Gastrocnemius medialis (tissue), 4 donors: ENCODE results near the gene KRTAP4-1. TPM values are rescaled to one million over a fixed set of nuclear protein-coding genes. Genes with fewer than 3 reads are reported as not detected.
"Not testable (repeated sequence)": the region's sequence is repeated elsewhere in the genome, so short reads cannot be mapped to it uniquely, and the experiment has no call there.

ENCODE experiments used
- ATAC-seq, 2 donors: fragments of 150-250 bp; one replicate each; pipeline ENCODE4 v1.9.1; 2016
- DNase-seq, 2 donors: peaks; one replicate each; pipeline ENCODE4 v3.0.0-alpha.2; 2019
- H3K27ac ChIP-seq, 4 donors: fragments of 200-600 bp; sonication (generic); 1 replicate in 1 of 4; 2 replicates in 3 of 4; pipeline ENCODE4 v1.5.1; 2016 to 2018; ENCODE audit warnings: mild to moderate bottlenecking in 2 of 4, moderate library complexity in 1 of 4
- H3K27me3 ChIP-seq, 3 donors: fragments of 200-600 bp; sonication (generic) in 2 of 3; 1 replicate in 1 of 3; 2 replicates in 2 of 3; pipeline versions ENCODE4 v1.5.1 to v1.6.0; 2016 to 2019; ENCODE audit warnings: mild to moderate bottlenecking in 1 of 3, moderate library complexity in 1 of 3
- H3K36me3 ChIP-seq, 2 donors: fragments of 200-600 bp; sonication (generic) in 1 of 2; one replicate each; pipeline ENCODE4 v1.5.1; 2017 to 2018
- H3K4me1 ChIP-seq, 2 donors: fragments of 200-600 bp; sonication (generic) in 1 of 2; one replicate each; pipeline ENCODE4 v1.5.1; 2016 to 2017; ENCODE audit warnings: mild to moderate bottlenecking in 2 of 2
- H3K4me3 ChIP-seq, 4 donors: fragments of 200-600 bp; sonication (generic) in 3 of 4; 1 replicate in 1 of 4; 2 replicates in 3 of 4; pipeline ENCODE4 v1.5.1; 2016 to 2019; ENCODE audit warnings: mild to moderate bottlenecking in 2 of 4
- H3K9me3 ChIP-seq, 3 donors: fragments of 200-600 bp; sonication (generic) in 2 of 3; 1 replicate in 1 of 3; 2 replicates in 2 of 3; pipeline ENCODE4 v1.5.1; 2016 to 2019
- POLR2A ChIP-seq, 2 donors: fragments of 450-650 bp; IDR thresholded peaks; one replicate each; pipeline ENCODE4 v1.6.1; 2017; ENCODE audit warnings: antibody characterized with exemption in 2 of 2, mild to moderate bottlenecking in 2 of 2, moderate library complexity in 2 of 2
- in situ Hi-C, 4 donors: fragments of 200-750 bp; cut with MboI; loops; one replicate each; pipeline versions ENCODE4 v1.15.0 to v1.8.0; 2017; ENCODE audit warnings: low sequenced_read_pairs in 4 of 4
- intact Hi-C: fragments of 100-400 bp; cut with DNase I; formaldehyde crosslinking; loops from one replicate; pipeline ENCODE4 v1.15.1; 2023; ENCODE audit warnings: low total_unique reads
- total RNA-seq, 4 donors: library from RNA; depleted of rRNA; stranded (reverse); fragments of >200 nt; gene quantifications; one replicate each; pipeline versions ENCODE4 v1.1.0 to v1.2.3, GENCODE V29; 2016
- TF ChIP-seq, protein P1 (sequence below), 5 experiments: fragments of 450-650 bp in 3 of 5; fragments of 200-600 bp in 2 of 5; sonication (generic) in 2 of 5; IDR thresholded peaks in 4 of 5; conservative IDR thresholded peaks in 1 of 5; 1 replicate in 4 of 5; 2 replicates in 1 of 5; pipeline ENCODE4 v1.5.1; 2016 to 2019; ENCODE audit warnings: antibody characterized with exemption in 5 of 5, mild to moderate bottlenecking in 3 of 5, moderate library complexity in 3 of 5

Gene KRTAP4-1
- total RNA-seq, 4 donors from 2014 or later, result not detected

DNA sequence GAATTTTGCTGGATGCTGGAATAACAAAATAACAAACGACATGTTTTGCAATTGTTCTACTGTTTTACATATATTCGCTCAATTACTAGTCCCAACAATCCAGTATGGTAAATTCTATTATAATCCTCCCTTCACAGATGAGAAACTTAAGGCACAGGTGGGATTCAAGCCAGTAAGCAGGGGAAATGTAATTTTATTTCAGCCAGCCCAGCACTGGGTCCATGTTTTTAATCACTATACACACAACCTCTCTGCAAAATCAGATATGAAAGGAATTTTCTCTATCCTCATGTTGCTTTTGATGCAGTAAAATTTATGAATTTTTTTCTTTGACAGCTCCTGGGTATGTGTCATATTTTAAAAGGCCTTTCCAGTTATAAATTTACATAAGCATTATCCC, 39.5 kb downstream of the KRTAP4-1 start:
- Histone ChIP-seq H3K36me3 (no peaks in the 10 kb centered on the region), H3K9me3 (no peaks in the 10 kb centered on the region), H3K27ac (no peak overlapping the region), H3K4me1 (no peaks in the 10 kb centered on the region), H3K27me3 (no peaks in the 10 kb centered on the region), H3K4me3 (no peak overlapping the region)
- ATAC-seq (no peak), DNase-seq (no peak)
- intact Hi-C loops, result no loop called here
- in situ Hi-C loops, result no loop called here
- TF ChIP-seq POLR2A (IDR thresholded peaks at IDR 0.05), result no peak
- TF ChIP-seq, protein P1, sequence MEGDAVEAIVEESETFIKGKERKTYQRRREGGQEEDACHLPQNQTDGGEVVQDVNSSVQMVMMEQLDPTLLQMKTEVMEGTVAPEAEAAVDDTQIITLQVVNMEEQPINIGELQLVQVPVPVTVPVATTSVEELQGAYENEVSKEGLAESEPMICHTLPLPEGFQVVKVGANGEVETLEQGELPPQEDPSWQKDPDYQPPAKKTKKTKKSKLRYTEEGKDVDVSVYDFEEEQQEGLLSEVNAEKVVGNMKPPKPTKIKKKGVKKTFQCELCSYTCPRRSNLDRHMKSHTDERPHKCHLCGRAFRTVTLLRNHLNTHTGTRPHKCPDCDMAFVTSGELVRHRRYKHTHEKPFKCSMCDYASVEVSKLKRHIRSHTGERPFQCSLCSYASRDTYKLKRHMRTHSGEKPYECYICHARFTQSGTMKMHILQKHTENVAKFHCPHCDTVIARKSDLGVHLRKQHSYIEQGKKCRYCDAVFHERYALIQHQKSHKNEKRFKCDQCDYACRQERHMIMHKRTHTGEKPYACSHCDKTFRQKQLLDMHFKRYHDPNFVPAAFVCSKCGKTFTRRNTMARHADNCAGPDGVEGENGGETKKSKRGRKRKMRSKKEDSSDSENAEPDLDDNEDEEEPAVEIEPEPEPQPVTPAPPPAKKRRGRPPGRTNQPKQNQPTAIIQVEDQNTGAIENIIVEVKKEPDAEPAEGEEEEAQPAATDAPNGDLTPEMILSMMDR (IDR thresholded peaks at IDR 0.05 in 4 of 5, conservative IDR thresholded peaks at IDR 0.05 in 1 of 5), result no peak

DNA sequence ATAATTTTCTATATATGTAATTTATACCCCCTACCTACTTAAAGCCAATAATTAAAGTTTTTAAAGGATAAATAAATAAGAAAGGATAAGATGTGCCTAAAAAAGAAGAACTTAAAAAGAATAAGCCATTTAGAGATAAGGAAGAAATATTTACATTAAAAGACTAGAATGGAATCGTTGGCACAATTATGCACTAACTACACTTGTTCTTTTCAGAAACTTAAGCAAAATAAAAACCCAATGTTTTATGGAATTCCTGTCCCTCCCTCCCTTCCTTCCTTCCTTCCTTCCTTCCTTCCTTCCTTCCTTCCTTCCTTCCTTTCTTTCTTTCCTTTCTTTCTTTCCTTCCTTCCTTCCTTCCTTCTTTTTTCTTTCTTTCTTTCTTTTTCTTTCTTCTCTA, 39.9 kb downstream of the KRTAP4-1 start:
- in situ Hi-C loops, result no loop called here
- intact Hi-C loops, result no loop called here

GRCh38 chr17:41141361-41141760, 43.4 kb downstream of the KRTAP4-1 start:
- Histone ChIP-seq H3K4me3 (no peak overlapping the region), H3K4me1 (no peaks in the 10 kb centered on the region), H3K27ac (no peak overlapping the region), H3K36me3 (no peaks in the 10 kb centered on the region), H3K27me3 (peaks cover 0 to 3% (median 0%) of the 10 kb centered on the region in 3 donors), H3K9me3 (no peaks in the 10 kb centered on the region)
- DNase-seq (no peak), ATAC-seq (no peak)
- in situ Hi-C loops, result no loop called here
- TF ChIP-seq, protein P1 (IDR thresholded peaks at IDR 0.05 in 4 of 5, conservative IDR thresholded peaks at IDR 0.05 in 1 of 5), result no peak
- TF ChIP-seq POLR2A (IDR thresholded peaks at IDR 0.05), result no peak
- intact Hi-C loops, result no loop called here

More for the DNA sequence above, 39.9 kb downstream of the KRTAP4-1 start:
- Histone ChIP-seq H3K9me3 (no peaks in the 10 kb centered on the region), H3K4me1 (no peaks in the 10 kb centered on the region), H3K27ac (no peak overlapping the region), H3K27me3 (no peaks in the 10 kb centered on the region), H3K4me3 (no peak overlapping the region), H3K36me3 (no peaks in the 10 kb centered on the region)
- no peak for TF ChIP-seq POLR2A (IDR thresholded peaks at IDR 0.05)
- TF ChIP-seq, protein P1 (IDR thresholded peaks at IDR 0.05 in 4 of 5, conservative IDR thresholded peaks at IDR 0.05 in 1 of 5), result no peak
- ATAC-seq (no peak), DNase-seq (no peak)

DNA sequence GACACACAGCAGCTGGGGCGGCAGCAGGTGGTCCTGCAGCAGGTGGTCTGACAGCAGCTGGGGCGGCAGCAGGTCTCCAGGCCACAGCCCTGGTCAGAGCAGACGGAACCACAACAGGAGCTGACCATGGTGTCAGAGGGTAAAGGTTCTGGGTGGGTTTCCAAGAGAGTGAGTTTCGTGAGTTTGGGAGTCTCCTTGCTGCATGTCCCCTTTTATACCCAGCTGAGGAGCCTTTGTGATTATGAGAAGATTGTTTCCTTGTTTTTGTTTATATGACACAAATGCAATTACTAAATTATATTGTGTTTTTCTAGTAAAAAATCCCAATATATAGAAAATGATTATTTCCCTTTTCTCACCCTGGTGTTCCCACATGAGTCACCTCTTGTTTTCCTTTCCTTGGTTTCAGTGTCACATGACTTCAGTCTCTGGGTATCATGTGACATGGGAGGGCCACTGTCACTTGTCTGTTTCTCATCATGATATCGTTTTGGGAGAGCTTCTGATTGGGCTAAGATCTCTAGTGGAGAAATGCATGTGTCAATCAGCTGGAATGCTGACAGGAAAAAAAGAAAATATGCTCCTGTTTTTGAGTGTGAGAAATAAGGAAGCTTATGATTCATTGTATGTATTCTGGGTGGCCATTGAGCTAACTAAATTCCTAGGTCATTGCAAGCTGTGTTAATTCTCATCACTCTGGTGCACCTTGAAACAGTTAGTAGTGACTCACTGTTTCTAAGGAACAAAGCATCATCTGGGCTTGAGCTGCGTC, 44.2 kb downstream of the KRTAP4-1 start, which contains the start of gene KRTAP4-6:
Gene KRTAP4-6, minus strand, starts transcription at position 185 of the 772 bp plus-strand sequence. Its CDS starts 57 bp downstream, at position 128.
- Histone ChIP-seq H3K36me3 (no peaks in the 10 kb centered on the region), H3K4me3 (no peak within 1 kb of the TSS), H3K9me3 (no peaks in the 10 kb centered on the region), H3K27me3 (peaks cover 0 to 3% (median 0%) of the 10 kb centered on the region in 3 donors), H3K27ac (no peak within 1 kb of the TSS), H3K4me1 (no peaks in the 10 kb centered on the region)
- TF ChIP-seq, protein P1 (IDR thresholded peaks at IDR 0.05 in 4 of 5, conservative IDR thresholded peaks at IDR 0.05 in 1 of 5), result no peak
- no peak for TF ChIP-seq POLR2A (IDR thresholded peaks at IDR 0.05)
- DNase-seq (no peak), ATAC-seq (no peak)
- intact Hi-C loops (no loop called here), in situ Hi-C loops (no loop called here)

GRCh38 chr17:41139865-41140264, 44.8 kb downstream of the KRTAP4-1 start:
- H3K9me3 ChIP-seq, H3K27me3 ChIP-seq, intact Hi-C loops, H3K36me3 ChIP-seq, in situ Hi-C loops, H3K4me1 ChIP-seq, DNase-seq, H3K4me3 ChIP-seq, ATAC-seq, H3K27ac ChIP-seq: not testable (repeated sequence)

Other genes with a start within 250 kb of the KRTAP4-1 start
- gene KRT23, start 247.3 kb downstream of the KRTAP4-1 start, total RNA-seq, result under 1 TPM in 1 of 4 donors, not detected in 3; 0.42 TPM
- not detected for gene KRT39, start 218.0 kb downstream of the KRTAP4-1 start, total RNA-seq
- gene KRT40, start 200.6 kb downstream of the KRTAP4-1 start, total RNA-seq, result not detected
- not detected for gene KRTAP3-3, start 190.7 kb downstream of the KRTAP4-1 start, total RNA-seq
- not detected for gene KRTAP3-2, start 185.0 kb downstream of the KRTAP4-1 start, total RNA-seq
- gene KRTAP3-1, start 175.8 kb downstream of the KRTAP4-1 start, total RNA-seq, result not detected
- gene KRTAP1-5, start 157.7 kb downstream of the KRTAP4-1 start, total RNA-seq, result not detected
- not detected for gene KRTAP1-4, start 154.7 kb downstream of the KRTAP4-1 start, total RNA-seq
- not detected for gene KRTAP1-3, start 150.0 kb downstream of the KRTAP4-1 start, total RNA-seq
- gene KRTAP1-1, start 143.5 kb downstream of the KRTAP4-1 start, total RNA-seq, result not detected
- not detected for gene KRTAP2-1, start 137.6 kb downstream of the KRTAP4-1 start, total RNA-seq
- gene KRTAP2-2, start 129.7 kb downstream of the KRTAP4-1 start, total RNA-seq, result not detected
- not detected for gene KRTAP2-3, start 124.8 kb downstream of the KRTAP4-1 start, total RNA-seq
- not detected for gene KRTAP2-4, start 119.0 kb downstream of the KRTAP4-1 start, total RNA-seq
- gene KRTAP4-7, start 100.8 kb downstream of the KRTAP4-1 start, total RNA-seq, result not detected
- not detected for gene KRTAP4-8, start 86.8 kb downstream of the KRTAP4-1 start, total RNA-seq
- gene KRTAP4-16, start 82.7 kb downstream of the KRTAP4-1 start, total RNA-seq, result not detected
- not detected for gene KRTAP4-9, start 79.5 kb downstream of the KRTAP4-1 start, total RNA-seq
- not detected for gene KRTAP4-11, start 66.5 kb downstream of the KRTAP4-1 start, total RNA-seq
- not detected for gene KRTAP4-12, start 60.7 kb downstream of the KRTAP4-1 start, total RNA-seq
- gene KRTAP4-6, start 44.4 kb downstream of the KRTAP4-1 start, total RNA-seq, result not detected
- gene KRTAP4-5, start 35.1 kb downstream of the KRTAP4-1 start, total RNA-seq, result not detected
- not detected for gene KRTAP4-4, start 24.2 kb downstream of the KRTAP4-1 start, total RNA-seq
- not detected for gene KRTAP4-3, start 16.7 kb downstream of the KRTAP4-1 start, total RNA-seq
- not detected for gene KRTAP4-2, start 6.7 kb downstream of the KRTAP4-1 start, total RNA-seq
- not detected for gene KRTAP9-1, start 5.0 kb upstream of the KRTAP4-1 start, total RNA-seq
- not detected for gene KRTAP9-2, start 41.7 kb upstream of the KRTAP4-1 start, total RNA-seq
- not detected for gene KRTAP9-3, start 47.5 kb upstream of the KRTAP4-1 start, total RNA-seq
- gene KRTAP9-8, start 53.1 kb upstream of the KRTAP4-1 start, total RNA-seq, result not detected
- gene KRTAP9-4, start 64.8 kb upstream of the KRTAP4-1 start, total RNA-seq, result not detected
- not detected for gene KRTAP9-9, start 70.5 kb upstream of the KRTAP4-1 start, total RNA-seq
- gene KRTAP9-6, start 80.5 kb upstream of the KRTAP4-1 start, total RNA-seq, result not detected
- not detected for gene KRTAP9-7, start 90.8 kb upstream of the KRTAP4-1 start, total RNA-seq
- not detected for gene KRTAP29-1, start 117.9 kb upstream of the KRTAP4-1 start, total RNA-seq
- gene KRTAP16-1, start 124.4 kb upstream of the KRTAP4-1 start, total RNA-seq, result not detected
- not detected for gene KRTAP17-1, start 130.8 kb upstream of the KRTAP4-1 start, total RNA-seq
- gene KRT33A, start 165.9 kb upstream of the KRTAP4-1 start, total RNA-seq, result not detected
- gene KRT33B, start 184.9 kb upstream of the KRTAP4-1 start, total RNA-seq, result not detected
- gene KRT34, start 197.4 kb upstream of the KRTAP4-1 start, total RNA-seq, result not detected
- gene KRT31, start 212.7 kb upstream of the KRTAP4-1 start, total RNA-seq, result 1 to 10 TPM in 1 of 4 donors, under 1 TPM in 3; 0.39 to 1.1 (median 0.62) TPM
- not detected for gene KRT37, start 239.7 kb upstream of the KRTAP4-1 start, total RNA-seq